Adrenal gland (tissue), 12 donors: Measurements from ENCODE around the gene PLCH2. TPM values are rescaled to one million over a fixed set of nuclear protein-coding genes. Genes with fewer than 3 reads are reported as not detected.
"Not testable (repeated sequence)": the region's sequence is repeated elsewhere in the genome, so short reads cannot be mapped to it uniquely, and the experiment has no call there.

Experiments used
- DNase-seq, 7 donors: peaks; one replicate each; pipeline ENCODE4 v3.0.0-alpha.2; 2019 to 2020
- H3K27ac ChIP-seq, 5 donors: fragments of 200-600 bp; sonication (generic) in 4 of 5; 1 replicate in 3 of 5; 2 replicates in 2 of 5; pipeline versions ENCODE4 v1.5.1 to v1.8.0; 2016 to 2020; ENCODE audit warnings: mild to moderate bottlenecking in 1 of 5
- H3K27me3 ChIP-seq: fragments of 200-600 bp; 2 replicates; pipeline ENCODE4 v1.8.0; 2021
- H3K36me3 ChIP-seq, 2 donors: fragments of 200-600 bp; replicated peaks in 1 of 2; 1 replicate in 1 of 2; 2 replicates in 1 of 2; pipeline versions ENCODE4 v1.5.1 to v1.8.0; 2018 to 2022
- H3K4me1 ChIP-seq, 2 donors: fragments of 200-600 bp; replicated peaks in 1 of 2; 1 replicate in 1 of 2; 2 replicates in 1 of 2; pipeline versions ENCODE4 v1.5.1 to v1.8.0; 2018 to 2021
- H3K4me3 ChIP-seq, 4 donors: fragments of 200-600 bp; sonication (generic) in 3 of 4; one replicate each; pipeline ENCODE4 v1.5.1; 2016 to 2018
- H3K9me3 ChIP-seq, 3 donors: fragments of 200-600 bp; sonication (generic) in 1 of 3; replicated peaks in 1 of 3; 1 replicate in 2 of 3; 2 replicates in 1 of 3; pipeline versions ENCODE4 v1.5.1 to v1.8.0; 2016 to 2021
- POLR2A ChIP-seq, 2 donors: fragments of 450-650 bp; IDR thresholded peaks; one replicate each; pipeline ENCODE4 v1.6.1; 2017; ENCODE audit warnings: antibody characterized with exemption in 2 of 2, mild to moderate bottlenecking in 2 of 2, moderate library complexity in 1 of 2
- WGBS, 4 donors: extraction: QIAGEN DNeasy Blood & Tissue Kit in 2 of 4; methylation state at CpG; one replicate each; pipeline versions ENCODE4 v1.1.5 to v1.1.7; 2013 to 2017; 5-methylcytosine and 5-hydroxymethylcytosine counted together
- intact Hi-C, 2 donors: fragments of 100-400 bp; cut with DNase I; formaldehyde crosslinking; loops; one replicate each; pipeline versions ENCODE4 v1.14.1 to v1.15.0; 2022 to 2023
- polyA plus RNA-seq, 3 donors: library from polyadenylated mRNA; stranded (reverse); fragments of 200-250 nt in 2 of 3; fragments of 350-450 nt in 1 of 3; fragmentation: Illumina TruSeq in 1 of 3; extraction: RNeasy Lipid Tissue Mini Kit (QIAGEN cat#74804) in 1 of 3; gene quantifications; one replicate each; pipeline ENCODE4 v1.2.3, GENCODE V29; 2013 to 2014
- total RNA-seq, 9 donors: library from RNA; depleted of rRNA in 4 of 9; stranded (reverse); fragments of >200 nt in 4 of 9; fragments of 120-200 nt in 1 of 9; fragmentation: NEBNext Ultra II Directional in 1 of 9; extraction: Animal tissue kit (Norgen Biotek cat#: 25700) in 1 of 9; gene quantifications; one replicate each; pipeline versions ENCODE4 v1.1.0 to v1.2.4, GENCODE V29; 2013 to 2023
- TF ChIP-seq, protein P1 (sequence below), 6 experiments: fragments of 450-650 bp in 4 of 6; fragments of 200-600 bp in 2 of 6; sonication (generic) in 1 of 6; IDR thresholded peaks; 1 replicate in 5 of 6; 2 replicates in 1 of 6; pipeline versions ENCODE4 v1.5.1 to v1.8.0; 2016 to 2021; ENCODE audit warnings: antibody characterized with exemption in 6 of 6, mild to moderate bottlenecking in 2 of 6, moderate library complexity in 1 of 6
- donor health status: healthy with polysubstance abuse.
- donor health status: Bipolar disorder and iron deficiency.
- donor health status: DM: yes; HTN: yes; CAD: no.
- donor health status: DM: no; HTN: no; CAD: no.
- donor health status: DM: no; HTN: no; CAD: no.
- donor health status: DM: yes; HTN: yes; CAD: no.

PLCH2 gene
- total and polyA plus RNA-seq, 12 donors = 0.22 to 66.3 (median 2.2) TPM; not detected in 1

DNA sequence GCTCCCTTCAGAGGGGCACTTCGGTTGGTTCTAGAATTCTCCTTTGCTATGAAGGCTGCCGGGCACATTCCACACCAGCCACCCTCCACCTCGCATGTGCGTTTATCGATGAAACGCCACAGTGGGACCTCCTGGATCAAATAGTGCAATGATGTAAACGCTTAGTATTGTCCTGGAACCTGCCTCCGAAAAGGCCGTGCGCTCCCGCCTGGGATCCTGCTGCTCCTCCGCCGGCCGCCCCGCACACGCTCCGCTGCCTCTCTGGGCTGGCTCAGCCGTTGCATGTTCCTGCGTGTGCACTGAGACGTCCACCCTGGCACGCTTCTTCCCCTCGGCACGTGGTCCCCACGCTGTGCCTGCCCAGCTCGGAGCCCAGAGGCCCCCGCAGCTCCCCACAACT is 76.1 kb downstream of the PLCH2 start:
- intact Hi-C loops = no loop called here
- Histone ChIP-seq H3K4me3 (no peak overlapping the region), H3K4me1 (peaks cover 31 to 40% of the 10 kb centered on the region in 2 donors)

DNA sequence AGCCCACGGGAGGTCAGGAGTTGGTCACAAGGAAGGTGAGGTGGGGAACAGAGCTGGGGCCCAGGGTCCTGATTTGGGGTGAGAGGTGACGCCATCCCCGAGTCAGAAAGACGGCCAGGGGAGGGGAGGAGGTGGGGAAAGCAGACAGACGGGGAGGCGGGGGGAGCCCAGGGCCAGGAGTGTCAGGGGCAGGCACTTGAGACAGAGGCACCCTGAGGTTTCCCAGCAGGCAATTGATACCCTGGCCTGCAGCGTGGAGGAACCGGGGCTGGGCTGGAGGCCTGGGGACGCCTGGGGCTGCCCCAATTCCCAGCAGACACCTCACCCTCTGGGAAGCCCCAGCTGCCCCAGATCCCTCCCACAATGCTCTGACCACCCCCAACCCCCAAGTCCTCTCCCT is 77.0 kb downstream of the PLCH2 start:
- H3K4me1 ChIP-seq = peaks cover 27 to 40% of the 10 kb centered on the region in 2 donors
- H3K27ac ChIP-seq, DNase-seq, H3K9me3 ChIP-seq, H3K36me3 ChIP-seq, intact Hi-C loops, H3K4me3 ChIP-seq, H3K27me3 ChIP-seq: not testable (repeated sequence)
- WGBS, 4 donors = 61 to 67% methylated on average over 8 of the region's 9 CpGs; no CpG with 5 or more reads in 2 of the 4 donors

More for the DNA sequence above, 76.1 kb downstream of the PLCH2 start:
- Histone ChIP-seq H3K27me3 (no peaks in the 10 kb centered on the region), H3K27ac (no peak overlapping the region), H3K36me3 (no peaks in the 10 kb centered on the region), H3K9me3 (no peaks in the 10 kb centered on the region)
- TF ChIP-seq, protein P1, sequence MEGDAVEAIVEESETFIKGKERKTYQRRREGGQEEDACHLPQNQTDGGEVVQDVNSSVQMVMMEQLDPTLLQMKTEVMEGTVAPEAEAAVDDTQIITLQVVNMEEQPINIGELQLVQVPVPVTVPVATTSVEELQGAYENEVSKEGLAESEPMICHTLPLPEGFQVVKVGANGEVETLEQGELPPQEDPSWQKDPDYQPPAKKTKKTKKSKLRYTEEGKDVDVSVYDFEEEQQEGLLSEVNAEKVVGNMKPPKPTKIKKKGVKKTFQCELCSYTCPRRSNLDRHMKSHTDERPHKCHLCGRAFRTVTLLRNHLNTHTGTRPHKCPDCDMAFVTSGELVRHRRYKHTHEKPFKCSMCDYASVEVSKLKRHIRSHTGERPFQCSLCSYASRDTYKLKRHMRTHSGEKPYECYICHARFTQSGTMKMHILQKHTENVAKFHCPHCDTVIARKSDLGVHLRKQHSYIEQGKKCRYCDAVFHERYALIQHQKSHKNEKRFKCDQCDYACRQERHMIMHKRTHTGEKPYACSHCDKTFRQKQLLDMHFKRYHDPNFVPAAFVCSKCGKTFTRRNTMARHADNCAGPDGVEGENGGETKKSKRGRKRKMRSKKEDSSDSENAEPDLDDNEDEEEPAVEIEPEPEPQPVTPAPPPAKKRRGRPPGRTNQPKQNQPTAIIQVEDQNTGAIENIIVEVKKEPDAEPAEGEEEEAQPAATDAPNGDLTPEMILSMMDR (IDR thresholded peaks at IDR 0.05) = no peak
- no peak for TF ChIP-seq POLR2A (IDR thresholded peaks at IDR 0.05)
- no peak for DNase-seq
- 81 to 91% (median 91%) methylated on average over 22 to 26 of the region's 26 CpGs for WGBS, 4 donors

DNA sequence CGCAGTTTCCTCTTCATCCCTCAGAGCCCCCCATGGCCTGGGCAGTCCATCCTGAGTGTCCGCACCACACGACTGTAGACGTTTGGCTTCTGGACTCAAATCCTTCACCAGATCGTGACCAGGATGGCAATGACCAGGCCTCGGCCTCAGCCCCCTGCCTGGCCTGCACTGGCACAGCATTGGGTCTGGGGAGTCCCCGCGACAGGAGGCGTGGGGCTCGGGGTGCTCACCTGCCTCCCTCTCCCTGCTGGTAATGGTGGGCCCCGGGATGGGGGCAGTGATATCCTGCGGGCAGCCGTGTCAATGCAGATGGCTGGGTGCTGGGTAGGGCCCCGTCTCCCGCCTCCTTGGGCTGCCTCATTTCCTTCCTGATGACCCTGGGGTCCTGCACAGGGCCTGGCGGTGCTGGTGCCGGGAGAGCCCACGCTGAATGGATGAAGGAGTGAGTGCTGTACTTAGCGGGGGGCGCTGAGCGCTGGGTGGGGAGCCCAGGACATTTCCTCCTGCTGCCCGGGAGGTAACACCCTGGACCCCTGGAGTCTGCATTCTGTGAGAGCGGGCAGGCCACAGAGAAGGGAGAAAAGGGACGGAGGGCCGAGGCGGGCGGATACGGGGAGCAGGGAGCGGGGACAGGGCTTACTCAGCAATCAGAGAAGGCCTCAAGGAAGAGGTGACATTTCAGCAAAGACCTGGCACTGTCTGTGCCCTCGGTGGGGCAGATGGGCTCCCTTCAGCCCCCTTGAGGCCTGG is 78.0 kb downstream of the PLCH2 start:
- H3K9me3 ChIP-seq = no peaks in the 10 kb centered on the region
- intact Hi-C loops = no loop called here
- H3K27ac ChIP-seq = peak overlapping the region in 1 of 5 donors; percentile 20
- DNase-seq = no peak
- peaks cover 19 to 36% of the 10 kb centered on the region in 2 donors for H3K4me1 ChIP-seq
- no peak overlapping the region for H3K4me3 ChIP-seq
- TF ChIP-seq POLR2A (IDR thresholded peaks at IDR 0.05) = no peak
- TF ChIP-seq, protein P1 (IDR thresholded peaks at IDR 0.05) = no peak
- no peaks in the 10 kb centered on the region for H3K27me3 ChIP-seq
- peaks cover 0 to 9% of the 10 kb centered on the region in 2 donors for H3K36me3 ChIP-seq
- WGBS, 4 donors = 73 to 81% (median 76%) methylated on average over 13 to 30 of the region's 30 CpGs

DNA sequence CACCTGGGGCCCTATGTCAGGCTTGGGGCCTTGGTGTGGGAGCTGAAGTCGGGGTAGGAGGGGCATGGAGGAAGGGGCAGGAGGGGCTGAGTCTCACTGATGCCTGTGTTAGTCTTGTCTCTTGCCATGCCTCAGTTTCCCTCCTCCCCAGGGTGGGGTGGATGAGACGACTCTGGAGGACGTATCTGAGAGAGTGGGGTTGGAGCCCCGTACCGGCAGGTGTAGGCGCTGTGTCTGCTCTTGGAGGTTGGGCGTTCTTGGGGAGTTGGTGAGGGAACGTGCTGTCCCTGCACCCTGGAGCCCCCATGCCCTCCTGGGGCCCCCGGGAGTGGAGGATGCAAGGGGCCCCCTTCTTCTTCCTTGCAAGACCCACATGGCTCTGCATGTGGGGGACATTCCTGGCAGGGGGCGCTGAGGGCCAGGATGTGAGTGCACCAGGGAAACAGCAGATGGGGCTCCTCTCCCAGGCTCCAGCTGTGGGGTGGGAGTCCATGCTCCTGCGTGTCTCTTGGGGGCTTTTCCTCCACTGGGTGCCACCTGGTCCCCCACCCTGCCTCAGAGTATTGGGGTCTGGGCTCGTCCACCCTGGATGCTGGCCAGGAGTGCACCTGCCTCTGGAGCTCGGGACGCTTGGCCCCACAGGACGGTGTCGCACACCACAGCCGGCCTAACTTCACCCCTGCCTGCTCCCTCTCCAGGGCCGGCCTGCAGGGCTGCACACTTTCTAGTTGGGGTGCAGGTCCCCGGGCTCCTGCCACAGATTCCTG is 78.7 kb downstream of the PLCH2 start:
- Histone ChIP-seq H3K36me3 (peaks cover 0 to 11% of the 10 kb centered on the region in 2 donors), H3K4me3 (no peak overlapping the region), H3K9me3 (no peaks in the 10 kb centered on the region), H3K27me3 (no peaks in the 10 kb centered on the region), H3K27ac (peak overlapping the region in 3 of 5 donors; percentile 75 to 95 (median 94)), H3K4me1 (peaks cover 15 to 30% of the 10 kb centered on the region in 2 donors)
- 50 to 69% (median 64%) methylated on average over 2 to 19 of the region's 19 CpGs for WGBS, 4 donors
- intact Hi-C loops = no loop called here
- no peak for DNase-seq
- no peak for TF ChIP-seq POLR2A (IDR thresholded peaks at IDR 0.05)
- TF ChIP-seq, protein P1 (IDR thresholded peaks at IDR 0.05) = peak in 4 of 6 experiments; percentile 17 to 33 (median 30)

Other genes with a start within 250 kb of the PLCH2 start
- 10 to 100 TPM in 8 of 9 donors, 1 to 10 TPM in 1; 4.8 to 53.6 (median 41.5) TPM for gene SKI, start 248.0 kb upstream of the PLCH2 start, total RNA-seq
- 10 to 100 TPM in 2 of 3 donors, 1 to 10 TPM in 1; 9.4 to 21.2 (median 10.8) TPM for gene SKI, start 248.0 kb upstream of the PLCH2 start, polyA plus RNA-seq
- gene MORN1, start 84.7 kb upstream of the PLCH2 start, total RNA-seq = 10 to 100 TPM in 3 of 9 donors, 1 to 10 TPM in 6; 5.6 to 14.1 (median 8.9) TPM
- 10 to 100 TPM in 1 of 3 donors, 1 to 10 TPM in 2; 1.8 to 12.1 (median 5.9) TPM for gene MORN1, start 84.7 kb upstream of the PLCH2 start, polyA plus RNA-seq
- gene RER1, start 84.4 kb upstream of the PLCH2 start, total RNA-seq = 100 to 1,000 TPM; 106 to 268 (median 185) TPM
- 100 to 1,000 TPM; 149 to 345 (median 150) TPM for gene RER1, start 84.4 kb upstream of the PLCH2 start, polyA plus RNA-seq
- 10 to 100 TPM; 32.4 to 81.5 (median 45.6) TPM for gene PEX10, start 63.7 kb upstream of the PLCH2 start, total RNA-seq
- gene PEX10, start 63.7 kb upstream of the PLCH2 start, polyA plus RNA-seq = 10 to 100 TPM; 25.3 to 53.8 (median 43.8) TPM
- gene PANK4, start 50.3 kb downstream of the PLCH2 start, total RNA-seq = 10 to 100 TPM; 14.2 to 50.2 (median 30.6) TPM
- gene PANK4, start 50.3 kb downstream of the PLCH2 start, polyA plus RNA-seq = 10 to 100 TPM; 13.8 to 44.1 (median 26.2) TPM
- gene HES5, start 54.0 kb downstream of the PLCH2 start, total RNA-seq = under 1 TPM in 1 of 9 donors, not detected in 8; 0.28 TPM
- gene HES5, start 54.0 kb downstream of the PLCH2 start, polyA plus RNA-seq = not detected
- gene TNFRSF14, start 80.1 kb downstream of the PLCH2 start, total RNA-seq = 100 to 1,000 TPM in 6 of 9 donors, 10 to 100 TPM in 2, 1 to 10 TPM in 1; 7.0 to 127 (median 115) TPM
- 100 to 1,000 TPM in 2 of 3 donors, 10 to 100 TPM in 1; 11.6 to 554 (median 238) TPM for gene TNFRSF14, start 80.1 kb downstream of the PLCH2 start, polyA plus RNA-seq
- gene PRXL2B, start 110.5 kb downstream of the PLCH2 start, total RNA-seq = 10 to 100 TPM; 16.9 to 64.0 (median 32.1) TPM
- gene PRXL2B, start 110.5 kb downstream of the PLCH2 start, polyA plus RNA-seq = 10 to 100 TPM; 19.8 to 39.7 (median 25.8) TPM
- 1 to 10 TPM in 8 of 9 donors, under 1 TPM in 1; 0.30 to 4.2 (median 1.6) TPM for gene MMEL1, start 156.7 kb downstream of the PLCH2 start, total RNA-seq
- gene MMEL1, start 156.7 kb downstream of the PLCH2 start, polyA plus RNA-seq = 1 to 10 TPM; 2.9 to 8.2 (median 7.4) TPM